Adipocyte (in vitro differentiated cells): ENCODE results near the gene NPB.

Experiments used
- DNase-seq: peaks from one replicate; pipeline ENCODE4 v3.0.0-alpha.2; 2015; ENCODE audit warnings: low read depth
- H3K27me3 ChIP-seq: replicated peaks from 2 replicates; pipeline ENCODE4 v1.7.0; 2013; ENCODE audit warnings: mild to moderate bottlenecking, low read length, moderate library complexity; ENCODE audit not compliant: control insufficient read depth, insufficient read depth
- H3K36me3 ChIP-seq: 2 replicates; pipeline ENCODE4 v1.7.0; 2013; ENCODE audit warnings: low read length, mild to moderate bottlenecking, moderate library complexity; ENCODE audit not compliant: control insufficient read depth, insufficient read depth, severe bottlenecking
- H3K4me1 ChIP-seq: 2 replicates; pipeline ENCODE4 v1.7.0; 2013; ENCODE audit warnings: mild to moderate bottlenecking, low read length, moderate library complexity; ENCODE audit not compliant: control insufficient read depth, insufficient read depth
- H3K4me3 ChIP-seq: 2 replicates; pipeline ENCODE4 v1.7.0; 2013; ENCODE audit warnings: mild to moderate bottlenecking, low read length, moderate library complexity
- H3K9ac ChIP-seq: 2 replicates; pipeline ENCODE4 v1.7.0; 2013; ENCODE audit warnings: mild to moderate bottlenecking, low read length, moderate library complexity
- H3K9me3 ChIP-seq: 2 replicates; pipeline ENCODE4 v1.7.0; 2013; ENCODE audit warnings: mild to moderate bottlenecking, low read length, moderate library complexity; ENCODE audit not compliant: control insufficient read depth

NPB gene

DNA sequence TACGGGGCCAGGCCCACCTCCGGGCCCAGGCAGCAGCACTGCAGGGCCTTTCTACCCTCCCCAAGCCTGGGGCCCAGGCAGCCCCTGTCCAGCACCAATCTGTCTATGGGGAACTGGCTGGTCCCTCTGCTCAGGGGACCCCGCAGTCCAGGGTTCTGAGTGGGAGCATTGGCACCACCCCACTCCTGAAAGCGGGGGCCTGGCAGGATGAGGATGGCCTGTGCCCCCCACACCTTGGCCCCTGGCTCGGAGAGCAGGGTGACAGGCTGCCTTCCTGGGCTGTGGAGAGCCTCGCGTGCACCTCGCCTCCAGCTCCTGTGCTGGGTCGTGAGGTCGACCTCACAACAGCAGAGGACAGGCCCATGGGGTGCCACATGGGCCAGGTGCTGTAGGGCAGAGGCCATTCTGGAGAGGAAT lies 1.4 kb downstream of the NPB start:
- peaks cover 53% of the 10 kb centered on the region for H3K36me3 ChIP-seq
- H3K4me1 ChIP-seq, result peaks cover 3% of the 10 kb centered on the region
- H3K9ac ChIP-seq, result no peak overlapping the region
- no peaks in the 10 kb centered on the region for H3K27me3 ChIP-seq
- no peaks in the 10 kb centered on the region for H3K9me3 ChIP-seq
- no peak overlapping the region for H3K4me3 ChIP-seq
- no peak for DNase-seq

DNA sequence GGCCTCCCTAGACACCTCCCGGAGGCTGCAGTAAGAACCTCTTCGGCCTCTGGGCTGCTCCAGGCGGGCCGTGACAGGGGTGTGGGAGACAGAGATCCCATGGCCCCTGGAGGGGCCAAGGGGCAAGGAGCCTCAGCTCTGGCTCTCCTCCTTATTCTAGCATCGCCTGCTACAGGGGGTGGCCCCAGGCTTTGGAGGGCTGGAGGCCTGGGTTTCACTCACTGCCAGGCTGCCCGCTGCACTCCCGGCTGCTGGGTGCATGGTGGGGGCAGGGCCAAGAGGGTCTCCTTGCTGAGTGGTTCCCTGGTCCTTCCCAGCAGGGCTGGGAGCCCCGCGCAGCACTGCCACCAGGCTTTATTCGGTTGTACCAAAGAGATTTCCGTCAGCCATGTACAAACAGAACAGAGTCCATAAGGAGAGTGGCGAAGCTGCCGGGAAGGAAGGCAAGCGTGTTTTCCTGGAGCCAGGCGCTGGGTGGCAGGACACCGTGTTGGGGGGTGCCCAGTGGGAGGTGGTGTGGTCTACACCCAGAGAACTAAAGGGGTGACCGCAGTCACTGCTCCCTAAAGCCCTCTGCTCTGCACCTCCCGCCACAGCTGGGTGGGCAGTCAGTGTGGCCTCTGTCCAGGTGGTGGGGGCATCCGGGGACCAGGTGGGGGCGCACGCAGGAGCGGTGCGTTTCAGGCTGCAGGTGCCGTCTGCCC lies 2.0 kb downstream of the NPB start:
- no peak for DNase-seq
- Histone ChIP-seq H3K4me3 (no peak overlapping the region), H3K9me3 (no peaks in the 10 kb centered on the region)

DNA sequence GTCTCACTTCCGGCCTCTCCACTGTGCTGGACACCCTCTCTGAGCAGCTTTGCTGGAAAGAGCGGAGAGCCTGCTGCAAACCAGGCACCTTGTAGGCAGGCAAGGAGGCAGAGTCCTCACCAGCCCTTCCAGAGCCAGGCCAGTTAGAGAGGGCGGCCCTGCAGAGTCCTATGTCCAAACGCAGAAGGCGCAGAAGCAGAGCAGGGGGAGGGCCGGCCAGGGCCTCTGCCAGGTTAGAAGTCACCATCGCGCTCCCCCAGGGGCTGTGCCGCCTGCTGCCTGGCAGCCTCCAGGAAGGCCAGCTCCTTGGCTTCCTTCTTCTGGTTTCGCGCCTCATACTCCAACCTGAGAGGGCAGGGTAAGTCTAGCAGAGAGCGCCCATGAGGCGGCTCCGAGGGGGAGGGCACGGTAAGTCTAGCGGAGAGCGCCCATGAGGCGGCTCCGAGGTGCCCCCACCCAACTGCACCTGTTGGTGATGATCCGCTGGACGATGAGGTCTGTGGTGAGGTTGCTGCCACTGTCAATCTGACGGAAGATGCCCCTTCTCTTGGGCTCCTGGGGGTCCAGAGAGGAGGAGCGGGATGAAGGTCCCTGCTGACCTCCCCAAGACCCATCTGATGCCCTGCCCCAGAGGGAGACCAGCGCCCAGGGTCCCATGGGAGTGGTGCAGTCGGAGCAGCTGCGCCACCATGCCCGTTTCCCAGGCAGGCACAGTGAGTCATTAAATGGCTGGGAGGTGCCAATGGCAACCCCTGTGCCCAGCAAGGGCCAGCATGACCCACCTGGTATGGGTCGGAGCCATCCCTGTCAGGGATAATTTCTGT lies 2.8 kb downstream of the NPB start:
- no peak for DNase-seq
- peaks cover 57% of the 10 kb centered on the region for H3K36me3 ChIP-seq

More for the DNA sequence above, 2.0 kb downstream of the NPB start:
- Histone ChIP-seq H3K4me1 (peaks cover under 1% of the 10 kb centered on the region), H3K36me3 (peaks cover 54% of the 10 kb centered on the region), H3K27me3 (no peaks in the 10 kb centered on the region), H3K9ac (no peak overlapping the region)

DNA sequence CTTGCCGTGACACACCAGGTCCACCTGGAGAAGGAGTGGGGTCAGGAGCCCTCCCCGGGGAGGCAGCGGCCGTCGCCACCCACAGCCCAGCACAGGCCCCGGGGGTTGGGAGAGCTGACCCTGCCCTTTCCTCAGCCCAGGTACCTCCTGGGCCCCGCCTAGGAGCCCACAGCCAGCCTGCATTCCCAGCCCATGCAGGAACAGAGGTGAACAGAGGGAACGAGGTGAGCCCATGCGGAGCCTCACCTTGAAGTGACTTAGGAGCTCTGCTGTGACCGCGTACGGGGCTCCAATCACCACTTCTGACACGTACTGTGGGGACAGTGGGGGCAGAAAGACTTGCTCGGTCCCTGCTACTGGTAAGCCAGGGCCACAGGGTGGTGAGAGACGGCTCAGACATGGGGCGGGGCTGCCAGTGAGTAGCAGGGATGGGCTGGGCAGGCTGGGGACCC lies 3.4 kb downstream of the NPB start:
- H3K36me3 ChIP-seq, result peaks cover 57% of the 10 kb centered on the region
- H3K4me1 ChIP-seq, result peaks cover 13% of the 10 kb centered on the region

More for the DNA sequence above, 2.8 kb downstream of the NPB start:
- peaks cover 8% of the 10 kb centered on the region for H3K4me1 ChIP-seq
- no peak overlapping the region for H3K9ac ChIP-seq
- H3K4me3 ChIP-seq, result no peak overlapping the region
- no peaks in the 10 kb centered on the region for H3K27me3 ChIP-seq
- H3K9me3 ChIP-seq, result no peaks in the 10 kb centered on the region

DNA sequence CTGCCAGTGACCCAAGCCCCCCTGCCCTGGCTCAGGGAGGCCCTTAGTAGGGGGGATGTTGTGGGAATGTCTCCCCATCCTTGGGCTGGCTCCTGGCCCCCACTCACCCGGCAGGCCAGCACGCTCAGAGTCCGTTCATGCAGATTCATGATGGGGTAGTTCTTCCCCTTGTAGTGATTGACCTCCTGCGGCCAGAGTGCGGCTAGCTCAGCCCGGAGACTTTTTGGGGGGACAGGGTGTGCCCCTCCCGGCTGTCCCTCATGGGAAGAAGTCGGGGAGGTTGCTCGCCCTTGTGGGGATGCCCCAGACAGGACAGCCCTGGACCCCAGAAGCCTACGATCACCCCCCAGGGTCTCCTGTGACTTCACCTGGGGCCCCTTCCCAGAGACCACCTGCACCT lies 4.0 kb downstream of the NPB start:
- peaks cover 57% of the 10 kb centered on the region for H3K36me3 ChIP-seq

More for the DNA sequence above, 3.4 kb downstream of the NPB start:
- Histone ChIP-seq H3K4me3 (no peak overlapping the region), H3K9me3 (no peaks in the 10 kb centered on the region), H3K9ac (no peak overlapping the region), H3K27me3 (no peaks in the 10 kb centered on the region)
- DNase-seq, result no peak

DNA sequence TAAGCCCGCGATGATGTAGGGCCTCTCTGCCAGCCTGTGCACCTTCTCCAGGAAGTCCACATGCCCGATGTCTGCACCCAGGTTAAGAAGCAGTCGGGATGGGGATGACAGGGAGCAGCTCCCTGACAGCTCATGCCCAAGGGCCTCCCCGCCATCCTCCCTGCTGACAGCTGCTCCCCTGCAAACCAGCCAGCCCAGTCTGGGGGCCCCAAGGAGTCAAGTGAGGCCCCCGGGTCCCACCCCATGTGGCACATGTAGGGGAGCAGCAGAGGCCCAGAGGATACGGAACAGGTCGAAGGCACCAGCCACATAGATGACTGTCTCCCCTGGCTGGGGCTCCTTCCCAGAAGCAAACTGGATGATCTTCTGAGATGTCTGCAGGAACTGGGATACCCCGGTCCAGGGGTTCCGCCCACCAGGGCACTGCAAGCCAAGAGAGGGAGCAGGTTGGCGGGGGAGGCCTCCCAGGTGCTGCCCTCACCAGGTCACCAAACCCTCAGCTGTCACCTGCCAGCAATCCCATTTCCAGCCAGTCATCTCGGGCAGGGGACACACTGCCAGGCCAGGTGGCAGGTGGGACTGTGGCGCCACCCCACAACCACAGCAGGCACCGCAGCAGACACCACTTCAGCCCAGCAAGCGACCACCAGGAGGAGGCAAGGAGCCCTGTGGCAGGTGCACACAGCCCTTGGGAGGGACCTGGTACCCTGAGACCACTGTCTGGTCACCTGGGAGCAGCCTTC lies 4.6 kb downstream of the NPB start:
- Histone ChIP-seq H3K9ac (no peak overlapping the region), H3K9me3 (no peaks in the 10 kb centered on the region), H3K27me3 (no peaks in the 10 kb centered on the region), H3K4me1 (peaks cover 13% of the 10 kb centered on the region), H3K4me3 (no peak overlapping the region), H3K36me3 (peaks cover 57% of the 10 kb centered on the region)
- DNase-seq, result no peak

More for the DNA sequence above, 4.0 kb downstream of the NPB start:
- Histone ChIP-seq H3K4me1 (peaks cover 13% of the 10 kb centered on the region), H3K4me3 (no peak overlapping the region), H3K9ac (no peak overlapping the region), H3K27me3 (no peaks in the 10 kb centered on the region), H3K9me3 (no peaks in the 10 kb centered on the region)
- no peak for DNase-seq

DNA sequence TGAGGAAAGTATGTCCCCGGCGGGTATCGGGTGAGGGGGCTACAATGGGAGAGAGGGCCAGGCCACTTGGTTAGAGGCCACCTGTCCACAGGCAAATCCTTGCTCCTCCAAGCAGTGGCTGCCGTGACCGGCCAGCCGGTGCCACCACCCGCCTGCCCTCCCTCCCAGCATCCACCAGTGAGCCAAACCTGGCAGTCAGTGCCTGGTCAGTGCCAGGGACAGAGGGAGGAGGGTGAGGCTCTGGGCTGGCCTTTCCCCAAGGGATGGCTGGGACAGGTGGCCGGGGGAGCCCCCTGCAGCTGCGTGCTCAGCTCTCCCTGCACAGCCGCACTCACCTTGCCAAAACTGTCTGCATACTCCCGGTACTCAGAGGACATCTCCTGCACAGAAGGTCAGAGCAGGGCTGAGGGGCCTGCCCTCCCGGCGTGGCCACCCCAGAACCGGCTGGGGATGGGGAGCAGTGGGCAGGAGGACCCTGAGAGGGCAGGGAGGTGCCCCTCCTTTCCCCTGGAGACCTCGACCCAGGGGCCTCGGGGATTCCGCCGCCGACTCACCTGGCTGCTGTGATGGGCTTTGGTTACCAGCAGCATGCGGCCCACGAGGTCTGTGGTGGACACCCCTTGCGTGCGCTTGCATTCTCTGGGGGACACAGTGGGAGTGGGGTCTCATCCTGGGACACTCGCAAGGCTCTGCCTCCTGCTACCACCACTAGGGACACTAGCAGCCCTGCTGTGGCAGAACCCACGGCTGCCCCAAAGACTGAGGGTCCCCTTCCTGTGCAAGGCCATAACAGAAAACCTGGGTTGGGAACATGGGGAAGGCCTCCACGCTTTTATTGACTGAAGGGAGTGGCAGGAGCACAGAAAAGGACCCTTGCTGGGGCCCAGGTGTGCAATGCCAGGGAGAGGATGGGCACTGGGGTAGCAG lies 5.4 kb downstream of the NPB start:
- peaks cover 62% of the 10 kb centered on the region for H3K36me3 ChIP-seq
- no peak overlapping the region for H3K9ac ChIP-seq
- no peak for DNase-seq
- no peaks in the 10 kb centered on the region for H3K9me3 ChIP-seq
- H3K4me1 ChIP-seq, result peaks cover 13% of the 10 kb centered on the region
- no peak overlapping the region for H3K4me3 ChIP-seq
- no peaks in the 10 kb centered on the region for H3K27me3 ChIP-seq

DNA sequence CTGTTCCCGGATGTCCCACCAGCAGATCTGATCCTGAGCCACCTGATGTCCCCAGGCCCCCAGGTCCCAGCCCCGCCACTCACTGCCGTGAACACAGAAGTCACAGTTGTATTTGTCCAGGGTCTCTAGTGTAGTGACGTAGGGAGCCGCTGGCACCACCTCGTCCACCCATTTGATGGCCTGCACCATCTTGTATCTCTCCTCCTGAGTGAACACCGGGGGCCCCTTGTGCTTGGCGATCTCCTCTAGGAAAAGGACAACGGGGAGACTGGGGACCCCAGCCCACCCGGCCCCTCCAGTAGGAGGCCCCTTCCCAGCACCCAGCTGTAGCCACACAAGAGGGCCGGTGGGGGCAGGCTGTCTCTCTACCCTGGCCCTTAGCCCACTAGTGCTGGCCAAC lies 6.8 kb downstream of the NPB start:
- Histone ChIP-seq H3K36me3 (peaks cover 69% of the 10 kb centered on the region), H3K4me3 (no peak overlapping the region), H3K4me1 (peaks cover 13% of the 10 kb centered on the region), H3K27me3 (no peaks in the 10 kb centered on the region), H3K9me3 (no peaks in the 10 kb centered on the region), H3K9ac (no peak overlapping the region)
- no peak for DNase-seq

DNA sequence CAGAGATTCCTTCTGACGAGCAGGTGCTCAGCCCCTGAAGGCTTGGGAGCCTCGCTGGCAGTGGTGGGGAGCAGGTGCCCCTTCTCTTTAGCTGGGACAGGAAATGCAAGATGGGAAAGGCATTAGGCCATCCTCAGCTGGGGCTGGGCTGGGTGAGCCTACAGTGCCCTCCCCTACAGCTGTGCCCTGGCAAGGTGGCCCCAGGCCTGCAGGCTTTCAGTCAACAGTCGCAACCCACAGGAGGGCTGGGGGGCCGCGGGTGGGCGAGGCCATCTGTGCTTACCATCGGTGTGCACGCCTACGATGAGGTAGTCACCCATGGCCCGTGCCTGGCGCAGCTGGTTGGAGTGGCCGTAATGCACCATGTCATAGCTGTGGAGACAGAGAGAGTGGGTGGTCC lies 7.2 kb downstream of the NPB start:
- DNase-seq, result no peak
- Histone ChIP-seq H3K9ac (peak overlapping the region; percentile 93), H3K4me1 (peaks cover 13% of the 10 kb centered on the region), H3K9me3 (no peaks in the 10 kb centered on the region), H3K36me3 (peaks cover 69% of the 10 kb centered on the region), H3K4me3 (peak overlapping the region; percentile 95), H3K27me3 (no peaks in the 10 kb centered on the region)

DNA sequence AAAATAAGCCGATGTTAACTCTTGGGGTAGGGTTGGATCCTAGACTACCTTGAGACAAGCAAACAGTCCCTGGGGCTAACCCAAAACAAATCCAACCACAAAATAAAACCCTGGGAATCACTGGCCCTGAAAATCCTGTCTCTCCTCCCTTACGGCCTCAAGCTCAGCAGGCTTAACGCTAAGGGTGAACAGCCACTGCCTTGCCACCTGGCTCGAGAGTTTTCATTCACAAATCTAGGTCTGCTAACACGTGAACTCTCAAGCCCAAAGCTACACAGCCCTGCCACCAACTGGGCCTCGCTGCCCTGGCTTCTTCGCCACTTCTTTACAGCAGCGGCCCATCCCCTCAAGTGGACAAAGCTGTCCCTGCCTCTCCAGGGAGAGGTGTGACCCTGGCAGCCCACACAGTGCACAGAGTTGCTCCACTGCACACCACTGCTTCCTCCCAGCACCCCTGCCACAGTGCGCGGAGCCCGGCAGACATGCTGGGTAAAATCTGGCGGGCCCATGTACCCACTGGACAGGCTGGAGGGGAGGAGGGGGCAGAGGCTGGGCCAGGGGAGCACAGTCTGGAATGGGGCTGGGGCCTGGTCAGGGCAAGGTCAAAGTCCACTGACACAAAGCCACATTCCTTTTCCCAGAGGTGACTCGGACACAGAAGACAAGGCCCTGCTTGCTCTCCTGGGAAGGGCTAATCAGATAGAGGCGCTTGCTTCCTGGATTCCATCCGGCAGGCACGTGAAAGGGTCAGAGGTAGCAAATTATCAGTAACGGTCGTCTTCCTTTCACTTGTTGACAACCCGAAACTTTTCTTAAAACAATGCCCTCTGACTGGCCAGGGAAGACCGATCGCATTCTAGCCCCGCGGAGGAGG lies 8.2 kb downstream of the NPB start:
- DNase-seq, result no peak
- H3K4me3 ChIP-seq, result peak overlapping the region; percentile 95
- peaks cover 72% of the 10 kb centered on the region for H3K36me3 ChIP-seq
- H3K4me1 ChIP-seq, result peaks cover 13% of the 10 kb centered on the region
- H3K27me3 ChIP-seq, result no peaks in the 10 kb centered on the region
- H3K9me3 ChIP-seq, result no peaks in the 10 kb centered on the region
- H3K9ac ChIP-seq, result peak overlapping the region; percentile 93
